ENCODE data around the gene ADAM19.

GRCh38 chr5:157549954-157550549 is 25.5 kb downstream of the ADAM19 start:
- TF ChIP-seq CREB1 (CRISPR knock-in tag; IDR thresholded peaks at IDR 0.05; ENCODE audit: low read depth) (no peak), CTCF (conservative IDR thresholded peaks at IDR 0.05; ENCODE audit: low read depth in 2 of 2) (no peak), REST (IDR thresholded peaks at IDR 0.05; ENCODE audit: unreplicated experiment) (no peak), POLR2AphosphoS5 (IDR thresholded peaks at IDR 0.05; ENCODE audit: low read depth) (no peak), EZH2 (IDR thresholded peaks at IDR 0.05; ENCODE audit: low read depth, unreplicated experiment) (no peak), EZH2phosphoT487 (IDR thresholded peaks at IDR 0.05; ENCODE audit: unreplicated experiment) (no peak), JUNB (IDR thresholded peaks at IDR 0.05; ENCODE audit: unreplicated experiment) (no peak), STAT1 (IDR thresholded peaks at IDR 0.05; ENCODE audit: unreplicated experiment) (no peak), ZNF462 (CRISPR knock-in tag; IDR thresholded peaks at IDR 0.05) (no peak), ETS1 (IDR thresholded peaks at IDR 0.05) (no peak), NANOG (IDR thresholded peaks at IDR 0.05; ENCODE audit: borderline replicate concordance) (no peak)

Measured in GM23338 (cell line).